K562 (cell line): ENCODE measurements around the gene MED15. TPM values are rescaled to one million over a fixed set of nuclear protein-coding genes. Genes with fewer than 3 reads are reported as not detected.

Experiments used
- ARID2 ChIP-seq: fragments of 450-650 bp; IDR thresholded peaks from 2 replicates; pipeline ENCODE4 v1.6.1; 2017; ENCODE audit warnings: antibody characterized with exemption, mild to moderate bottlenecking
- CBFA2T2 ChIP-seq: fragments of 450-650 bp; conservative IDR thresholded peaks from 2 replicates; pipeline ENCODE4 v1.6.1; 2017; ENCODE audit warnings: mild to moderate bottlenecking
- CBFB ChIP-seq: sonication (generic); formaldehyde crosslinking; IDR thresholded peaks from 2 replicates; pipeline ENCODE4 v1.4.0; 2020; ENCODE audit warnings: mild to moderate bottlenecking, missing genetic modification reagents
- CBX8 ChIP-seq: fragments of 200-600 bp; sonication (generic); IDR thresholded peaks from 2 replicates; pipeline ENCODE4 v1.6.1; 2012; ENCODE audit warnings: borderline replicate concordance, mixed run types, low read depth, mild to moderate bottlenecking, moderate library complexity, mixed read lengths, low read length, control low read depth, inconsistent platforms; ENCODE audit not compliant: poor library complexity, severe bottlenecking; ENCODE audit errors: extremely low read depth
- FOXA3 ChIP-seq, 2 experiments: fragments of 450-650 bp in 1 of 2; sonication (generic) in 1 of 2; formaldehyde crosslinking; IDR thresholded peaks in 1 of 2; conservative IDR thresholded peaks in 1 of 2; 2 replicates each; pipeline versions ENCODE4 v1.4.0 to v1.8.0; 2020 to 2022; ENCODE audit warnings: mild to moderate bottlenecking in 2 of 2, missing genetic modification reagents in 1 of 2
- HEY1 ChIP-seq: fragments of 250-450 bp; sonication (Bioruptor Pico); IDR thresholded peaks from 2 replicates; pipeline ENCODE4 v1.5.0; 2020; ENCODE audit warnings: mild to moderate bottlenecking, moderate library complexity, borderline replicate concordance
- MED1 ChIP-seq: sonication (generic); formaldehyde crosslinking; IDR thresholded peaks from 2 replicates; pipeline ENCODE4 v1.8.1; 2023; ENCODE audit warnings: missing genetic modification reagents, borderline replicate concordance
- POLR2AphosphoS5 ChIP-seq: IDR thresholded peaks from 2 replicates; pipeline ENCODE4 v1.6.1; 2011; ENCODE audit warnings: mild to moderate bottlenecking, low read depth, low read length, moderate library complexity; ENCODE audit not compliant: control insufficient read depth, insufficient read depth
- SMAD3 ChIP-seq: fragments of 450-650 bp; formaldehyde crosslinking; conservative IDR thresholded peaks from 2 replicates; pipeline ENCODE4 v1.4.0; 2020; ENCODE audit warnings: mild to moderate bottlenecking
- XRCC4 ChIP-seq: IDR thresholded peaks from one replicate; pipeline ENCODE4 v1.6.1; 2011; ENCODE audit not compliant: insufficient read depth, insufficient read length; ENCODE audit errors: extremely low read depth
- ZFPM2 ChIP-seq: fragments of 250-450 bp; sonication (Bioruptor Pico); IDR thresholded peaks from 2 replicates; pipeline ENCODE4 v1.5.1; 2022; ENCODE audit warnings: mild to moderate bottlenecking
- ZNF431 ChIP-seq: sonication (generic); formaldehyde crosslinking; IDR thresholded peaks from 2 replicates; pipeline ENCODE4 v1.8.0; 2022; ENCODE audit warnings: mild to moderate bottlenecking, missing genetic modification reagents
- polyA plus RNA-seq, 8 experiments: library from polyadenylated mRNA; depleted of rRNA in 4 of 8; stranded (reverse) in 5 of 8; unstranded in 3 of 8; fragments of >200 nt; fragmentation: Nextera tagmentation in 2 of 8; fragmentation: Illumina TruSeq in 1 of 8; extraction: Ambion mirVana in 2 of 8; extraction: Trizol in 1 of 8; gene quantifications; 2 replicates each; pipeline versions ENCODE4 v1.2.1 to v1.2.3, GENCODE V29; 2011 to 2014; ENCODE audit warnings: inconsistent platforms in 1 of 8, missing spikeins in 1 of 8
- total RNA-seq, 7 experiments: library from RNA; depleted of rRNA in 6 of 7; stranded (reverse); fragments of >200 nt in 6 of 7; fragmentation: Illumina TruSeq in 2 of 7; extraction: Trizol in 2 of 7; gene quantifications; 2 replicates each; pipeline versions ENCODE4 v1.2.1 to v1.2.3, GENCODE V29; 2011 to 2021; ENCODE audit warnings: low replicate concordance in 1 of 7
- TF ChIP-seq, protein P1 (sequence below), 2 experiments: fragments of 450-650 bp in 1 of 2; IDR thresholded peaks; 2 replicates each; pipeline ENCODE4 v1.6.1; 2011 to 2017; ENCODE audit warnings: low read depth in 2 of 2, antibody characterized with exemption in 1 of 2, borderline replicate concordance in 1 of 2, low read length in 1 of 2, mild to moderate bottlenecking in 1 of 2, mixed read lengths in 1 of 2; ENCODE audit not compliant: control insufficient read depth in 1 of 2
- TF ChIP-seq, protein P2 (sequence below): fragments of 250-450 bp; sonication (Bioruptor Pico); IDR thresholded peaks from 2 replicates; pipeline ENCODE4 v1.8.0; 2021; ENCODE audit warnings: borderline replicate concordance, mild to moderate bottlenecking, moderate library complexity; ENCODE audit not compliant: poor library complexity, severe bottlenecking
- TF ChIP-seq, protein P3 (sequence below): fragments of 250-450 bp; sonication (Bioruptor Pico); IDR thresholded peaks from 2 replicates; pipeline ENCODE4 v1.4.0; 2020
- TF ChIP-seq, protein P4 (sequence below): sonication (generic); formaldehyde crosslinking; IDR thresholded peaks from 2 replicates; pipeline ENCODE4 v1.8.1; 2023; ENCODE audit warnings: mild to moderate bottlenecking, missing genetic modification reagents

The MED15 gene
- total and polyA plus RNA-seq, 9 of the 15 experiments (the other 6 are each of a cell fraction or from before 2014, with no cell fraction given), result 4.0 to 271 (median 60.1) TPM

DNA sequence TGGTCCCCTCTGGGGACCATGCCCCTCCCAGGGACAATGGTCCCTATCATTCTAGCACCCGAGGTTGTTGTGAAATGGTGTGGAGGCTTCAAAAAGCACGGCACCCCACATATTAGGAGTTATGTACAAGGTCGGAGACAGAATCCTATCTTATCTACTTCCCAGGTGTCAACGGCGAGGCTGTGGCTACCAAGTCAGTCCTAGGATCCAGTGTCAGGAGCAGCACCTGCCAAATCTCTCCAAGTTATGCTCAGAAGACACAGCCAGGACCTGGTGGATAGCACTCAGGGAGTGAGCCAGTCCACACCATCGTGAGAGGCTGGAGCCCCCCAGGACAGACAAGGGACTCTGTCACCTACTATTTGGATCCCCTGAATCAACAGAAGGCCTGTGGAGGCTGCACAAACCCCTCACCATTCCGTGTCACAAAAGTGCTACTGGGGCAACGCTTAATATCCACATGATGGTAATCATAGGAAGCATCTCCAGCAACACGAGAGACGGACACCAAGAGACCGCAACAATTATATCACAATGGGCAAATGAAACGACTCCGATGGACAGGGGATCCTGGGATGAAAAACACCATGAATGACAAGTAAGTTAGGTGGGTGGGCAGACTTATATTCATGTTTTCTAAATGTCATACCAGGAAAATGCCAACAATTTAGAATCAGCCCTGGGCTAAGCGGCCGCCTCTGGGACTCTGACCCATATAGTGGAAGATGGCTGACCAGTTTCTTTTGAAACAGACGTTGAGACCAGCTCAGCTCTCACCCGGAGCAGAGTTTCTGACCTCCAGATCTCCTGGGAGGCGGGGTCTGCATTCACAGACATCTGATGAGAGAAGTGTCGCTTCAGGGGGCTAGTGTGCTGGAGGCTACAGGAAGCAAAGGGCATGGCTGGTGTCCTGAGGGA is 108.4 kb downstream of the MED15 start (continued):
- TF ChIP-seq, protein P1, sequence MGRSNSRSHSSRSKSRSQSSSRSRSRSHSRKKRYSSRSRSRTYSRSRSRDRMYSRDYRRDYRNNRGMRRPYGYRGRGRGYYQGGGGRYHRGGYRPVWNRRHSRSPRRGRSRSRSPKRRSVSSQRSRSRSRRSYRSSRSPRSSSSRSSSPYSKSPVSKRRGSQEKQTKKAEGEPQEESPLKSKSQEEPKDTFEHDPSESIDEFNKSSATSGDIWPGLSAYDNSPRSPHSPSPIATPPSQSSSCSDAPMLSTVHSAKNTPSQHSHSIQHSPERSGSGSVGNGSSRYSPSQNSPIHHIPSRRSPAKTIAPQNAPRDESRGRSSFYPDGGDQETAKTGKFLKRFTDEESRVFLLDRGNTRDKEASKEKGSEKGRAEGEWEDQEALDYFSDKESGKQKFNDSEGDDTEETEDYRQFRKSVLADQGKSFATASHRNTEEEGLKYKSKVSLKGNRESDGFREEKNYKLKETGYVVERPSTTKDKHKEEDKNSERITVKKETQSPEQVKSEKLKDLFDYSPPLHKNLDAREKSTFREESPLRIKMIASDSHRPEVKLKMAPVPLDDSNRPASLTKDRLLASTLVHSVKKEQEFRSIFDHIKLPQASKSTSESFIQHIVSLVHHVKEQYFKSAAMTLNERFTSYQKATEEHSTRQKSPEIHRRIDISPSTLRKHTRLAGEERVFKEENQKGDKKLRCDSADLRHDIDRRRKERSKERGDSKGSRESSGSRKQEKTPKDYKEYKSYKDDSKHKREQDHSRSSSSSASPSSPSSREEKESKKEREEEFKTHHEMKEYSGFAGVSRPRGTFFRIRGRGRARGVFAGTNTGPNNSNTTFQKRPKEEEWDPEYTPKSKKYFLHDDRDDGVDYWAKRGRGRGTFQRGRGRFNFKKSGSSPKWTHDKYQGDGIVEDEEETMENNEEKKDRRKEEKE (IDR thresholded peaks at IDR 0.05; ENCODE audit: borderline replicate concordance in 1 of 2, control insufficient read depth in 1 of 2, low read depth in 2 of 2, low read length in 1 of 2), result no peak
- no peak for TF ChIP-seq ZFPM2
- TF ChIP-seq, protein P2, sequence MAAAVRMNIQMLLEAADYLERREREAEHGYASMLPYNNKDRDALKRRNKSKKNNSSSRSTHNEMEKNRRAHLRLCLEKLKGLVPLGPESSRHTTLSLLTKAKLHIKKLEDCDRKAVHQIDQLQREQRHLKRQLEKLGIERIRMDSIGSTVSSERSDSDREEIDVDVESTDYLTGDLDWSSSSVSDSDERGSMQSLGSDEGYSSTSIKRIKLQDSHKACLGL (CRISPR knock-in tag), result peak; percentile 12
- no peak for TF ChIP-seq SMAD3 (CRISPR knock-in tag)
- TF ChIP-seq MED1 (CRISPR knock-in tag), result no peak
- no peak for TF ChIP-seq POLR2AphosphoS5
- peak; percentile 96 for TF ChIP-seq CBX8
- TF ChIP-seq, protein P3, sequence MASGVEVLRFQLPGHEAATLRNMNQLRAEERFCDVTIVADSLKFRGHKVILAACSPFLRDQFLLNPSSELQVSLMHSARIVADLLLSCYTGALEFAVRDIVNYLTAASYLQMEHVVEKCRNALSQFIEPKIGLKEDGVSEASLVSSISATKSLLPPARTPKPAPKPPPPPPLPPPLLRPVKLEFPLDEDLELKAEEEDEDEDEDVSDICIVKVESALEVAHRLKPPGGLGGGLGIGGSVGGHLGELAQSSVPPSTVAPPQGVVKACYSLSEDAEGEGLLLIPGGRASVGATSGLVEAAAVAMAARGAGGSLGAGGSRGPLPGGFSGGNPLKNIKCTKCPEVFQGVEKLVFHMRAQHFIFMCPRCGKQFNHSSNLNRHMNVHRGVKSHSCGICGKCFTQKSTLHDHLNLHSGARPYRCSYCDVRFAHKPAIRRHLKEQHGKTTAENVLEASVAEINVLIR, result 0 out of 2 replicates have a peak, but pooled peaks have one; percentile 16
- no peak for TF ChIP-seq FOXA3 (CRISPR knock-in tag; conservative IDR thresholded peaks at IDR 0.05 in 1 of 2, IDR thresholded peaks at IDR 0.05 in 1 of 2)
- no peak for TF ChIP-seq XRCC4
- TF ChIP-seq, protein P4, sequence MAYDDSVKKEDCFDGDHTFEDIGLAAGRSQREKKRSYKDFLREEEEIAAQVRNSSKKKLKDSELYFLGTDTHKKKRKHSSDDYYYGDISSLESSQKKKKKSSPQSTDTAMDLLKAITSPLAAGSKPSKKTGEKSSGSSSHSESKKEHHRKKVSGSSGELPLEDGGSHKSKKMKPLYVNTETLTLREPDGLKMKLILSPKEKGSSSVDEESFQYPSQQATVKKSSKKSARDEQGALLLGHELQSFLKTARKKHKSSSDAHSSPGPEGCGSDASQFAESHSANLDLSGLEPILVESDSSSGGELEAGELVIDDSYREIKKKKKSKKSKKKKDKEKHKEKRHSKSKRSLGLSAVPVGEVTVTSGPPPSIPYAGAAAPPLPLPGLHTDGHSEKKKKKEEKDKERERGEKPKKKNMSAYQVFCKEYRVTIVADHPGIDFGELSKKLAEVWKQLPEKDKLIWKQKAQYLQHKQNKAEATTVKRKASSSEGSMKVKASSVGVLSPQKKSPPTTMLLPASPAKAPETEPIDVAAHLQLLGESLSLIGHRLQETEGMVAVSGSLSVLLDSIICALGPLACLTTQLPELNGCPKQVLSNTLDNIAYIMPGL (CRISPR knock-in tag), result no peak
- peak; percentile 86; the same call in 1 of the 2 replicates for TF ChIP-seq CBFB (CRISPR knock-in tag)
- 0 out of 2 replicates have a peak, but pooled peaks have one; percentile 15 for TF ChIP-seq ZNF431
- TF ChIP-seq HEY1 (CRISPR knock-in tag), result no peak
- no peak for TF ChIP-seq ARID2
- peak; percentile 6; the same call in 1 of the 2 replicates for TF ChIP-seq CBFA2T2
